Uterus (tissue), 2 donors: Measurements from ENCODE around the gene RNF17.

Experiments
- CTCF ChIP-seq, 4 experiments: fragments of 200-600 bp in 2 of 4; fragments of 450-650 bp in 2 of 4; sonication (generic) in 2 of 4; IDR thresholded peaks; one replicate each; pipeline ENCODE4 v1.5.1; 2016 to 2019; ENCODE audit warnings: antibody characterized with exemption in 4 of 4, mild to moderate bottlenecking in 2 of 4, moderate library complexity in 1 of 4
- POLR2A ChIP-seq, 2 donors: fragments of 450-650 bp; IDR thresholded peaks; one replicate each; pipeline ENCODE4 v1.6.1; 2016; ENCODE audit warnings: antibody characterized with exemption in 2 of 2, mild to moderate bottlenecking in 1 of 2, moderate library complexity in 1 of 2

GRCh38 chr13:24905242-24905641 is 141.3 kb downstream of the RNF17 start:
- TF ChIP-seq CTCF (IDR thresholded peaks at IDR 0.05), result no peak
- no peak for TF ChIP-seq POLR2A (IDR thresholded peaks at IDR 0.05)
